IPS-18a (cell line): Measurements from ENCODE around the gene PPIP5K2.
"Not testable (repeated sequence)": the region's sequence is repeated elsewhere in the genome, so short reads cannot be mapped to it uniquely, and the experiment has no call there.

ENCODE experiments used
- H3K27ac ChIP-seq: one replicate; pipeline ENCODE4 v1.5.1; 2013; ENCODE audit warnings: low read length
- H3K27me3 ChIP-seq: one replicate; pipeline ENCODE4 v1.6.1; 2013; ENCODE audit warnings: mild to moderate bottlenecking, low read length; ENCODE audit not compliant: control insufficient read depth, insufficient read depth
- H3K36me3 ChIP-seq: one replicate; pipeline ENCODE4 v1.6.1; 2013; ENCODE audit warnings: low read depth, low read length; ENCODE audit not compliant: control insufficient read depth
- H3K4me1 ChIP-seq: one replicate; pipeline ENCODE4 v1.6.1; 2013; ENCODE audit warnings: low read depth, low read length; ENCODE audit not compliant: control insufficient read depth
- H3K4me3 ChIP-seq: one replicate; pipeline ENCODE4 v1.5.1; 2013; ENCODE audit warnings: low read length
- H3K9ac ChIP-seq: one replicate; pipeline ENCODE4 v1.6.1; 2013; ENCODE audit warnings: mild to moderate bottlenecking, low read length, moderate library complexity
- H3K9me3 ChIP-seq: one replicate; pipeline ENCODE4 v1.6.1; 2013; ENCODE audit warnings: low read depth, low read length; ENCODE audit not compliant: control insufficient read depth

The PPIP5K2 gene

DNA sequence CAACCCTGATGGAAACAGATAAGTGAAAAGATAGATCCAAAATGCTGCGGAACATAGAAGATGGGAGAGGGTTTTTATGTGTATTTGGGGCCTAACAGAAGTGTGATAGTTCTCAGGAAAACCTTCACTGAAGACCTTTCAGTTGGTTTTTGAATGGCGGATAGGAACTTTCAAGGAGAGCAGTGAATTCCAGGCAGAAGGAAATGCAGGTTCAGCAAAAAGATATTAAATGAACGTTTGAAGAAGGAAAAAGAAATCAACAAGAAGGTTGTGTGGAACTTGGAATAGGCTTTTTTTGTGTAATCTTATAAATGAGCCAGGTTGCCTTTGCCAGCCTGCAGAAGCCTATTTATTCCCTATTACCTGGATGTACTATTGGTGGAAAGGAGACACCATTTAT is 2.1 kb downstream of the PPIP5K2 start:
- Histone ChIP-seq H3K27me3 (no peaks in the 10 kb centered on the region), H3K36me3 (no peaks in the 10 kb centered on the region), H3K4me3 (no peak overlapping the region), H3K9me3 (no peaks in the 10 kb centered on the region), H3K27ac (no peak overlapping the region), H3K4me1 (peaks cover 14% of the 10 kb centered on the region), H3K9ac (no peak overlapping the region)

DNA sequence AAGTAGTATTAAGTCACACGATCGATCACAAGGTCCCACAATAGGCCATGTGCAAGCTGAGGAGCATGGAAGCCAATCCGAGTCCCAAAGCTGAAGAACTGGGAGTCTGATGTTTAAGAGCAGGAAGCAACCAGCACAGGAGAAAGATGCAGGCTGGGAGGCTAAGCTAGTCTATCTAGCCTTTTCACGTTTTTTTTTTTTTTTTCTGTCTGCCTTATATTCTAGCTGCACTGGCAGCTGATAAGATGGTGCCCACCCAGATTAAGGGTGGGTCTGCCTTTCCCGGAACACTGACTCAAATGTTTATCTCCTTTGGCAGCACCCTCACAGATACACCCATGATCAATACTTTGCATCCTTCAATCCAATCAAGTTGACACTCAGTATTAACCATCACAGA is 6.5 kb downstream of the PPIP5K2 start:
- Histone ChIP-seq H3K27me3 (no peaks in the 10 kb centered on the region), H3K36me3 (no peaks in the 10 kb centered on the region), H3K9ac (no peak overlapping the region), H3K9me3 (no peaks in the 10 kb centered on the region), H3K4me1 (peaks cover under 1% of the 10 kb centered on the region), H3K4me3 (no peak overlapping the region), H3K27ac (no peak overlapping the region)

DNA sequence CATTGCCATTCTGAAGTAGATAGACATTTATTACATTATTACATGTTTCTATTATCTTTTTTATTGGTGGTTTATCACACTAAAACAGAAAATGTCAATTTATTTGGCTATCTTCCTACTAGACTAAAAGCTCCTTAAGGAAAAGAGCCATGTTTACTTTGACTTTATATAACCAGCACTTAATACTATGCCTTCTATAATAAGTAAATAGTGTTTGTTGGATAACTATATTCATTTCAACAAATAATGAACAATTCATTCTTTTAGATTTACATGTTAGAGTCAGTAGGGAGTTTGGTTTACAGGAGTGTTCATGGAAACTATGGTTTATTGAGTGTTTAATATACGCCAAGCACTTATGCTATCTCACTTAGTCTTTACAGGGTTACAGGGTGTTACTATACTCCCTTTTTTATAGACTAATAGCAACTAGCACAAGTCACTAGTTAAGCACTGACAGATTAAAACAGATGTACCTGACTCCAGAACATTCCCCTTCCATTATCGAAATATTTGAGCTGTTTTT is 7.3 kb downstream of the PPIP5K2 start:
- Histone ChIP-seq H3K36me3 (no peaks in the 10 kb centered on the region), H3K27ac (no peak overlapping the region), H3K9me3 (no peaks in the 10 kb centered on the region), H3K9ac (no peak overlapping the region), H3K27me3 (no peaks in the 10 kb centered on the region), H3K4me1 (no peaks in the 10 kb centered on the region), H3K4me3 (no peak overlapping the region)

DNA sequence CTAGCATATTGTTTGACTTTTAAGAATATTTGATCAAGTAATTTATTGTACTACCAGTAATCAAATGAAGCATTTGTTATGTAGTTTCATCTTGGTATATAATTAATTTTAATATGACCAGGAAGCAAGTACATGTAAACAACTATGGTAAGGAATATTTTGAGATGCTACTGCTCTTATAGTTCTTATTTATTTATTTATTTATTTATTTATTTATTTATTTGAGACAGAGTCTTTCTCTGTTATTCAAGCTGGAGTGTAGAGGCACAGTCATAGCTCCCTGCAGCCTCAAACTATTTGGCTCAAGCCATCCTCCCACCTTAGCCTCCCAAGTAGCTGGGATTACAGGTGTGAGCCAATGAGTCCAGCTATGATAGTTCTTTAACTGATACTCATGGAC is 8.1 kb downstream of the PPIP5K2 start:
- Histone ChIP-seq H3K36me3 (no peaks in the 10 kb centered on the region), H3K9ac (no peak overlapping the region), H3K9me3 (no peaks in the 10 kb centered on the region), H3K4me3 (no peak overlapping the region), H3K4me1 (no peaks in the 10 kb centered on the region), H3K27ac (no peak overlapping the region), H3K27me3 (no peaks in the 10 kb centered on the region)

DNA sequence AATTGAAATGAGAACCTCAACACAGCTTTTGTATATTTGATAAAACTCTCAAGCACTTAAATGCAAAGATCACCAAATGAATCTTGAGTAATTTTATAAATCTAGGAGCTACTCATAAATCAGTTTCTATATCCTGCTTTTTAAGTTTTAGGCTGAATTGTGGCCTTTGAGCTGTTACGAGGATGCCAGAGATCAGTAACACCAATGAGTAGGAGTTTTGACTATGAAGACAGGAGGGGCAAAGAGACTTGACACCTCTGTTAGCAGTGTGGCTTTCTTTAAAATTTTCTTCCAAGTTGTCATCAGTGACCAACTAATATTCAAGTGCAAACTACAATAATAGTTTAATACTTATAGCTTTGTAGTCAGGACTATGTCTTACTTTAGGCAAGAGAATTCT is 12.6 kb downstream of the PPIP5K2 start:
- H3K27me3 ChIP-seq, result no peaks in the 10 kb centered on the region
- H3K9me3 ChIP-seq, result no peaks in the 10 kb centered on the region
- H3K4me1 ChIP-seq, result no peaks in the 10 kb centered on the region
- no peak overlapping the region for H3K9ac ChIP-seq
- H3K4me3 ChIP-seq, result no peak overlapping the region
- H3K36me3 ChIP-seq, result no peaks in the 10 kb centered on the region
- no peak overlapping the region for H3K27ac ChIP-seq

DNA sequence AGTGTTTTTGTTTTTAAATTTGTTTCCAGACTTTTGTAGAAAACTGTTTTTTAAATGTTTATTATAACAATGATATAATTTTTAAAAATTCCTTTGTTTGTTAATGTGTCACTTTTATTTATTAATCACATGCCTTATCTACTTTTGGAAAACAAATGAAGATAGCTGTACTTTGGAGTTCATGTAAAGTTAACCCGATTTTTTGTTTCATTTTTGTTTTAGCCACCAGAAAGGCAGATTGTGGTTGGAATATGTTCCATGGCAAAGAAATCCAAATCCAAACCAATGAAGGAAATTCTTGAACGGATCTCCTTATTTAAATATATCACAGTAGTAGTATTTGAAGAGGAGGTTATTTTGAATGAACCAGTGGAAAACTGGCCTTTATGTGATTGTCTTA is 13.1 kb downstream of the PPIP5K2 start:
- Histone ChIP-seq H3K27ac (no peak overlapping the region), H3K9ac (no peak overlapping the region), H3K4me3 (no peak overlapping the region), H3K27me3 (no peaks in the 10 kb centered on the region), H3K9me3 (no peaks in the 10 kb centered on the region), H3K4me1 (no peaks in the 10 kb centered on the region), H3K36me3 (no peaks in the 10 kb centered on the region)

DNA sequence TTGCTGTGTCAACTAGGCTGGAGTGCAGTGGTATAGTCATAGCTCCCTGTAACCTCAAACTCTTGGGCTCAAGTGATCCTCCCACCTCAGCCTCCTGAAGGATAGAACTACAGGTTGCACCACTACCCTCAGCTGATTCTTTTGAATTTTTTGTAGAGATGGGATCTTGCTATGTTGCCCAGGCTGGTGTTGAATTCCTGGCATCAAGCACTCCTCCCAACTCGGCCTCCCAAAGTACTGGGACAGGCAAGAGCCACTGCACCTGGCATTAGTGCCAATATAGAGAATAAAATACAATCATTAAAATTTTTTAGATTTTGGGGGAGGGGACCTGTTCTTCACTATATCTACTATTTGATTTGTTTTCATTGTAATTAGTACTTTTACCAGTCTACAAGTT is 15.4 kb downstream of the PPIP5K2 start:
- H3K36me3 ChIP-seq, result no peaks in the 10 kb centered on the region
- no peak overlapping the region for H3K9ac ChIP-seq
- H3K27me3 ChIP-seq, result no peaks in the 10 kb centered on the region
- no peaks in the 10 kb centered on the region for H3K9me3 ChIP-seq
- H3K4me1 ChIP-seq, result no peaks in the 10 kb centered on the region
- H3K27ac ChIP-seq, result no peak overlapping the region
- no peak overlapping the region for H3K4me3 ChIP-seq

DNA sequence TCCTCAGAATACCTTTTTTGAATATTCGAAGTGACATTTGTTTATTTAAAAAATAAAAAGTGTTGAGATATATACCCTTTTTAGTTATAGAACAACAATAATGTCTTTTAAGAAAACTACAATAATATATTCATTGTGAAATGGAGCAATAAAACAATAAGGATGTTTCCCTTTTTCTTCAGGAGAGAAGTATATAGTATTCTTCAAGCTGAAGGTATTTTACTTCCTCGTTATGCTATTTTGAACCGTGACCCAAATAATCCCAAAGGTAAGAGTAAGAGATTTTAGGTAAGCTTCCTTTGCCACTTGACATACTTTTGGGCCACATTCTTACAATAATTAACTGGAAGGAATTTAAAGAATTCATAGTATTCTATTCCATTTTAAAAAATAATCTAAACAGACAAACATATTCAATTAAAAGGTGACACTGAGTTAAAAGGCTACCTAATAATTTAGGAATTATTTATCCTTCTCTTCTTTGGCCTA is 18.1 kb downstream of the PPIP5K2 start:
- H3K4me3 ChIP-seq, result no peak overlapping the region
- H3K4me1 ChIP-seq, result no peaks in the 10 kb centered on the region
- no peaks in the 10 kb centered on the region for H3K9me3 ChIP-seq
- no peaks in the 10 kb centered on the region for H3K36me3 ChIP-seq
- no peak overlapping the region for H3K9ac ChIP-seq
- H3K27ac ChIP-seq, result no peak overlapping the region
- H3K27me3 ChIP-seq, result no peaks in the 10 kb centered on the region

DNA sequence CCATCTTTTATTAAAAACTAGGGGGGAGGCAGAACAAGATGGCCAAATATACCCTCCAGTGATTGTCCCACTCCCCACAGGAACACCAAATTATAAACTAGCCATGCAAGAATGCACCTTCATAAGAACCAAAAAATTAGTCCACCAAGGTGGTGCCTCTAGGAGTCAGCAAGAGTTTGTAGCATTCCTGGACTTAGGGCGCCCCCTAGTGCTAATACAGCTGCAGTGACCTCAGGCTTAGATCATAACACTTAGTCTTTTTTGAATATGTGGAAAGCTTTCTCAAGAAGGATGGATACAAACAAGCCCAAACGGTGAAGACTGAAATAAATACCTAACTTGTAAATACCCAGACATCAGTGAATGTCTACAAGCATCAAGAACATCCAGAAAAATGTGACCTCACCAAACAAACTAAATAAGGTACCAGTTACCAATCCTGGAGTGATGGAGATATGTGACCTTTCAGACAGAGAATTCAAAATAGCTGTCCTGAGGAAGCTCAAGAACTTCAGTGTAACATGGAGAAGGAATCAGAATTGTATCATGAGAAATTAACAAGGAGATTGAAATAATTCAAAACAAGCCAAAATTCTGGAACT is 19.3 kb downstream of the PPIP5K2 start:
- Histone ChIP-seq H3K9ac (no peak overlapping the region), H3K27me3 (no peaks in the 10 kb centered on the region), H3K9me3 (no peaks in the 10 kb centered on the region), H3K36me3 (no peaks in the 10 kb centered on the region), H3K27ac (no peak overlapping the region), H3K4me3 (no peak overlapping the region), H3K4me1 (no peaks in the 10 kb centered on the region)

DNA sequence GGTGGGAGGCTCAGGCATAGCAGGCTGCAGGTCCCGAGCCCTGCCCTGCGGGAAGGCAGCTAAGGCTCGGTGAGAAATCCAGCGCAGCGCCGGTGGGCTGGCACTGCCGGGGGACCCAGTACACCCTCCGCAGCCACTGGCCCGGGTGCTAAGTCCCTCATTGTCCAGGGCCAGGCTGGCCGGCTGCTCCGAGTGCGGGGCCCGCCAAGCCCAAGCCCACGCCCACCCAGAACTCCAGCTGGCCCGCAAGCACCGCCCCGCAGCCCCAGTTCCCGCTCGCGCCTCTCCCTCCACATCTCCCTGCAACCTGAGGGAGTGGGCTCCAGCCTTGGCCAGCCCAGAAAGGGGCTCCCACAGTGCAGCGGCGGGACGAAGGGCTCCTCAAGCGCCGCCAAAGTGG is 22.0 kb downstream of the PPIP5K2 start:
- not testable (repeated sequence) for H3K9ac ChIP-seq, H3K9me3 ChIP-seq, H3K36me3 ChIP-seq, H3K4me1 ChIP-seq, H3K27me3 ChIP-seq, H3K4me3 ChIP-seq, H3K27ac ChIP-seq

DNA sequence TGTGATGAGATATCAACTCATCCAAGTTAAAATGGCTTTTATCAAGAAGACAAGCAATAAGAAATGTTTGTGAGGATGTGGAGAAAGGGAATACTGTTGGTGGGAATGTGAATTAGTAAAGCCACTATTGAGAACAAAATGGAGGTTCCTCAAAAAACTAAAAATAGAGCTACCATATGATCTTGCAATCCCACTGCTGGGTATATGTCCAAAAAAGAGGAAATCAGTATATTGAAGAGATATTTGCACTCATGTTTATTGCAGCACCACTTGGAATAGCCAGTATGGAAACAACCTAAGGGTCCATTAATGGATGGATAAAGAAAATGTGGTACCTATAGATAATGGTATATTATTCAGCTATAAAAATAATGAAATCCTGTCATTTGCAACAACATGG is 25.1 kb downstream of the PPIP5K2 start:
- Histone ChIP-seq H3K4me3 (no peak overlapping the region), H3K9me3 (no peaks in the 10 kb centered on the region), H3K36me3 (no peaks in the 10 kb centered on the region), H3K27me3 (no peaks in the 10 kb centered on the region), H3K4me1 (no peaks in the 10 kb centered on the region), H3K9ac (no peak overlapping the region), H3K27ac (no peak overlapping the region)

DNA sequence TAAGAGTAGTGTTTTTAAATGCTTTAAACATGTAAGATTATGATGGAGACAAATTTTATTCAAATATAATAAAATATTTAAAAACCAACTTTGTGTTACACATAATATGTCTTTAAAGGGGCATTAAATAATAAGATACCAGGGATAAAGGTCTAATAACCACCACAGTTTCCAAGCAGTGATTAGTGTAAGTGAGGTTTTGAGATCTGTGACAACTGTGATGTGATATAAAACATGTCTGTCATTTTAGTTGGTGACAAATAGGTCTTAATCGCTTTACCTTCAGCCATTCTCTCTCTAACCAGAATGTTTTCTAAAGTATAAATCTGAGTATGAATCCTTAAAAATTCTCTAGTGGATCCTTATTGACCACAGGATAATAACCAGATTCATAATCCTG is 28.1 kb downstream of the PPIP5K2 start:
- Histone ChIP-seq H3K27me3 (no peaks in the 10 kb centered on the region), H3K9ac (no peak overlapping the region), H3K4me1 (no peaks in the 10 kb centered on the region), H3K27ac (no peak overlapping the region), H3K36me3 (peaks cover 3% of the 10 kb centered on the region), H3K9me3 (no peaks in the 10 kb centered on the region), H3K4me3 (no peak overlapping the region)
